ENCODE measurements around the gene LAMTOR1.
A peak's percentile ranks its signal among the peaks of the same experiment; 100 is the strongest.

Gene LAMTOR1

GRCh38 chr11:72080326-72081183 is 22.5 kb downstream of the LAMTOR1 start, which contains the start of the genes LRRC51 and NUMA1:
Gene LRRC51, plus strand, starts transcription at chr11:72080850. Its CDS starts 8,234 bp downstream, at chr11:72089084.
Gene NUMA1, minus strand, starts transcription at chr11:72080542. Its CDS starts 44,599 bp downstream, at chr11:72035943.
- DNase-seq: peak; percentile 99

GRCh38 chr11:72079819-72080325 is 23.2 kb downstream of the LAMTOR1 start:
- DNase-seq: no peak

- DNase-seq: no peak
These were observed 24.6 kb downstream of the LAMTOR1 start for GRCh38 chr11:72078477-72078876.

- no peak for DNase-seq
These were observed 27.3 kb downstream of the LAMTOR1 start for GRCh38 chr11:72075756-72076155.

- no peak for DNase-seq
These were observed 28.0 kb downstream of the LAMTOR1 start for GRCh38 chr11:72075109-72075508.

GRCh38 chr11:72072348-72072747 is 30.7 kb downstream of the LAMTOR1 start:
- no peak for DNase-seq

GRCh38 chr11:72070491-72070890 is 32.6 kb downstream of the LAMTOR1 start:
- no peak for DNase-seq

- DNase-seq: no peak
These were observed 33.3 kb downstream of the LAMTOR1 start for GRCh38 chr11:72069787-72070251.

- no peak for DNase-seq
These were observed 33.9 kb downstream of the LAMTOR1 start for GRCh38 chr11:72069200-72069599.

GRCh38 chr11:72067676-72068075 is 35.4 kb downstream of the LAMTOR1 start:
- DNase-seq: no peak

- no peak for DNase-seq
These were observed 35.8 kb downstream of the LAMTOR1 start for GRCh38 chr11:72067266-72067665.

GRCh38 chr11:72066855-72067254 is 36.2 kb downstream of the LAMTOR1 start:
- DNase-seq: no peak

- no peak for DNase-seq
These were observed 41.2 kb downstream of the LAMTOR1 start for GRCh38 chr11:72061739-72062396.

GRCh38 chr11:72058416-72059034 is 44.6 kb downstream of the LAMTOR1 start:
- DNase-seq: no peak

- no peak for DNase-seq
These were observed 54.2 kb downstream of the LAMTOR1 start for GRCh38 chr11:72048766-72049460.
